CD4-positive, alpha-beta T cell (primary cell): ENCODE results near the gene LRRC8D. TPM values are rescaled to one million over a fixed set of nuclear protein-coding genes. Genes with fewer than 3 reads are reported as not detected.
"Not testable (repeated sequence)": the region's sequence is repeated elsewhere in the genome, so short reads cannot be mapped to it uniquely, and the experiment has no call there.

ENCODE experiments used
- ATAC-seq: fragments of 200-7000 bp; cut with Tn5 transposase; one replicate; pipeline ENCODE4 v1.10.0; 2022; ENCODE audit warnings: mild to moderate bottlenecking; ENCODE audit not compliant: poor library complexity
- CTCF ChIA-PET: fragments of 350-600 bp; sonication (Branson Sonifier 250); formaldehyde crosslinking; loops from one replicate; lab custom pipeline; 2021; ENCODE audit warnings: antibody characterized with exemption, inconsistent platforms; lab: Charles Lee
- POLR2A ChIA-PET: fragments of 350-600 bp; sonication (Branson Sonifier 250); formaldehyde crosslinking; loops from one replicate; lab custom pipeline; 2021; ENCODE audit warnings: antibody characterized with exemption, inconsistent platforms; lab: Charles Lee
- DNase-seq, 14 experiments: peaks; one replicate each; pipeline ENCODE4 v3.0.0-alpha.2; 2013 to 2020; ENCODE audit warnings: mixed read lengths in 2 of 14
- H3K27ac ChIP-seq, 2 donors: one replicate each; pipeline versions ENCODE4 v1.5.1 to v1.7.0; 2013; ENCODE audit warnings: low read length in 2 of 2, low read depth in 1 of 2, mild to moderate bottlenecking in 1 of 2
- H3K27me3 ChIP-seq, 2 experiments: 1 replicate in 1 of 2; 2 replicates in 1 of 2; pipeline versions ENCODE4 v1.6.1 to v1.7.0; 2013; ENCODE audit warnings: low read length in 2 of 2, control low read depth in 1 of 2, mild to moderate bottlenecking in 1 of 2, moderate library complexity in 1 of 2; ENCODE audit not compliant: insufficient read depth in 2 of 2, control insufficient read depth in 1 of 2
- H3K36me3 ChIP-seq: one replicate; pipeline ENCODE4 v1.6.1; 2013; ENCODE audit warnings: low read length, control low read depth; ENCODE audit not compliant: insufficient read depth
- H3K4me1 ChIP-seq: one replicate; pipeline ENCODE4 v1.6.1; 2013; ENCODE audit warnings: low read length, control low read depth; ENCODE audit not compliant: insufficient read depth
- H3K4me3 ChIP-seq: one replicate; pipeline ENCODE4 v1.5.1; 2013; ENCODE audit warnings: mild to moderate bottlenecking, low read length, moderate library complexity
- H3K9me3 ChIP-seq, 2 experiments: 1 replicate in 1 of 2; 2 replicates in 1 of 2; pipeline versions ENCODE4 v1.6.1 to v1.7.0; 2013; ENCODE audit warnings: low read length in 2 of 2, mild to moderate bottlenecking in 2 of 2, control low read depth in 1 of 2, moderate library complexity in 1 of 2; ENCODE audit not compliant: control insufficient read depth in 1 of 2, insufficient read depth in 1 of 2
- H3K27ac Mint-ChIP-seq: one replicate; pipeline ENCODE4 v1.8.0; 2020; ENCODE audit warnings: mixed read lengths
- H3K27me3 Mint-ChIP-seq: one replicate; pipeline ENCODE4 v1.8.0; 2021; ENCODE audit warnings: mixed read lengths
- H3K36me3 Mint-ChIP-seq: one replicate; pipeline ENCODE4 v1.8.0; 2021; ENCODE audit warnings: low read depth, mixed read lengths
- H3K4me1 Mint-ChIP-seq: one replicate; pipeline ENCODE4 v1.8.0; 2021; ENCODE audit warnings: low read depth, mixed read lengths
- H3K4me3 Mint-ChIP-seq: one replicate; pipeline ENCODE4 v1.8.0; 2020; ENCODE audit warnings: mild to moderate bottlenecking, mixed read lengths
- H3K9me3 Mint-ChIP-seq: one replicate; pipeline ENCODE4 v1.8.0; 2020; ENCODE audit warnings: mixed read lengths
- CTCF ChIP-seq: fragments of 200-600 bp; IDR thresholded peaks from one replicate; pipeline ENCODE4 v1.8.0; 2022; ENCODE audit warnings: antibody characterized with exemption, mild to moderate bottlenecking
- intact Hi-C, 2 experiments: fragments of 100-400 bp; cut with DNase I in 1 of 2; cut with micrococcal nuclease in 1 of 2; formaldehyde crosslinking; loops; one replicate each; pipeline versions ENCODE4 v1.15.1 to v1.9.0; 2023 to 2025; cut with DNase I, micrococcal nuclease
- total RNA-seq, 174 experiments: library from RNA in 2 of 174; stranded (reverse) in 2 of 174; gene quantifications; one replicate each; pipeline ENCODE4 v1.2.3 and lab custom pipeline; 2021 to 2026

LRRC8D gene
- total RNA-seq, 2 experiments from 2014 or later: 15.5 to 18.2 TPM

DNA sequence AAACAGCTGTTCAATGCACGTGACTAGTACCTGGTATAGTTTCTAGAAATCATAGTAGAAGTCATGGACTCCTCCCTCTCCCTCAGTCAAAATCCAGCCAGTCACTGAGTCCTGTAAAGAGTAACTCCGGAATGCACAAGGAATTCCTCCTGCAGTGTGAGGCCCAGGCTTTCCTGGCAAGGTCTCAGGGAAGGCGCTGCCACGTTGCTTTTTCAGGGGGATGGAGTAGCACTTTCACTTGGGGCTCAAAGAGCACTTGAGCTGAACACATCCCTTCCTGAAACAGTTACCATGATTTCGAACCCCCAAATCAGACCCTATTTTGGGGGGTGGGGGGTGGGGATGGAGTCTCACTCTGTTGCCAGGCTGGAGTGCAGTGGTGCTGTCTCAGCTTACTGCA is 26.4 kb upstream of the LRRC8D start:
- CTCF ChIA-PET: interaction anchor here (1.6 kb wide), 1 partner anchor 10 kb away, joined by 6 read pairs; no protein-coding TSS in a partner anchor
- H3K4me1 Mint-ChIP-seq: no peaks in the 10 kb centered on the region
- ATAC-seq: no peak
- no peak for DNase-seq
- no peaks in the 10 kb centered on the region for H3K9me3 Mint-ChIP-seq
- H3K4me3 ChIP-seq: no peak overlapping the region
- H3K27ac ChIP-seq: no peak overlapping the region
- intact Hi-C loops: no loop called here
- no peaks in the 10 kb centered on the region for H3K27me3 Mint-ChIP-seq
- no peak overlapping the region for H3K4me3 Mint-ChIP-seq
- TF ChIP-seq CTCF: no peak
- POLR2A ChIA-PET: no interaction called here
- H3K4me1 ChIP-seq: no peaks in the 10 kb centered on the region
- peaks cover 0 to 4% of the 10 kb centered on the region in 2 experiments for H3K9me3 ChIP-seq
- no peaks in the 10 kb centered on the region for H3K27me3 ChIP-seq
- H3K36me3 ChIP-seq: no peaks in the 10 kb centered on the region
- H3K27ac Mint-ChIP-seq: no peak overlapping the region
- H3K36me3 Mint-ChIP-seq: no peaks in the 10 kb centered on the region

DNA sequence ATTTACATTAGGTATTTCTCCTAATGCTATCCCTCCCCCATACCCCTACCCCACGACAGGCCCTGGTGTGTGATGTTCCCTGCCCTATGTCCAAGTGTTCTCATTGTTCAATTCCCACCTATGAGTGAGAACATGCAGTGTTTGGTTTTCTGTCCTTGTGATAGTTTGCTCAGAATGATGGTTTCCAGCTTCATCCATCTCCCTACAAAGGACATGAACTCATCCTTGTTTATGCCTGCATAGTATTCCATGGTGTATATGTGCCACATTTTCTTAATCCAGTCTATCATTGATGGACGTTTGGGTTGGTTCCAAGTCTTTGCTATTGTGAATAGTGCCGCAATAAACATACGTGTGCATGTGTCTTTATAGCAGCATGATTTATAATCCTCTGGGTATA is 25.3 kb upstream of the LRRC8D start:
- CTCF ChIA-PET, H3K27me3 Mint-ChIP-seq, H3K4me1 Mint-ChIP-seq: not testable (repeated sequence)

GRCh38 chr1:89797876-89798275 is 23.0 kb upstream of the LRRC8D start:
- POLR2A ChIA-PET, H3K36me3 ChIP-seq, H3K9me3 ChIP-seq, H3K4me3 ChIP-seq, H3K27ac Mint-ChIP-seq, H3K27ac ChIP-seq, DNase-seq, H3K27me3 ChIP-seq, H3K4me3 Mint-ChIP-seq, H3K4me1 ChIP-seq, intact Hi-C loops, H3K4me1 Mint-ChIP-seq, ATAC-seq, H3K9me3 Mint-ChIP-seq, H3K27me3 Mint-ChIP-seq, CTCF ChIA-PET, H3K36me3 Mint-ChIP-seq: not testable (repeated sequence)

More for the DNA sequence above, 25.3 kb upstream of the LRRC8D start:
- ATAC-seq, H3K27ac ChIP-seq, H3K4me3 Mint-ChIP-seq, H3K36me3 ChIP-seq, H3K9me3 Mint-ChIP-seq, intact Hi-C loops, H3K36me3 Mint-ChIP-seq, H3K27ac Mint-ChIP-seq, DNase-seq, H3K4me1 ChIP-seq, H3K9me3 ChIP-seq, POLR2A ChIA-PET, H3K4me3 ChIP-seq, H3K27me3 ChIP-seq: not testable (repeated sequence)

DNA sequence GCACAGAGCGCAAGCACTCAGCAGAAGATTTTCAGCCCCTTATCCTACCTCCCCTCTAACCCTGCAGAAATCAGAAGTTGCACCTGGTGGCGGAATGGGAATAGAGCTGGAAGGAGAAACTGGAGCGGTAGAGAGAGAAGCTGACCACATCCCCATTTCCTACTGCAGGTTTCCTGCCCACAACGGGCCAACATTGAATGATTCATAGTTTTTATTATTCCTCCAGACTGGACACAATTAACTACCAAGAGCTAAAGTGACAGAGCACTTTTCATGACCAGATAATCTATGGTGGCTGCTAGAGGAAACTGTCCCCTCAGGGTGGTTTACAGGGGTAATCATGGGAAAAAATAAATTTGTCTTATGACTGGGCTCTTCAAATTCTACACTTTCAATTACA is 21.3 kb upstream of the LRRC8D start:
- POLR2A ChIA-PET: no interaction called here
- no peaks in the 10 kb centered on the region for H3K36me3 Mint-ChIP-seq
- H3K4me3 ChIP-seq: no peak overlapping the region
- H3K9me3 ChIP-seq: peaks cover 0 to 4% of the 10 kb centered on the region in 2 experiments
- H3K27me3 Mint-ChIP-seq: no peaks in the 10 kb centered on the region
- ATAC-seq (no peak), DNase-seq (peak in 2 of 14 experiments; percentile 19 to 26)
- no peaks in the 10 kb centered on the region for H3K4me1 Mint-ChIP-seq
- H3K36me3 ChIP-seq: no peaks in the 10 kb centered on the region
- intact Hi-C loops: no loop called here
- CTCF ChIA-PET: no interaction called here
- no peak overlapping the region for H3K4me3 Mint-ChIP-seq
- no peaks in the 10 kb centered on the region for H3K4me1 ChIP-seq
- no peak overlapping the region for H3K27ac ChIP-seq
- no peak overlapping the region for H3K27ac Mint-ChIP-seq
- H3K9me3 Mint-ChIP-seq: no peaks in the 10 kb centered on the region
- H3K27me3 ChIP-seq: no peaks in the 10 kb centered on the region
- TF ChIP-seq CTCF: no peak
